ENCODE results near the gene ARID5A.

Gene ARID5A

GRCh38 chr2:96558485-96558884, 21.9 kb downstream of the ARID5A start:
- no peak for DNase-seq

- no peak for DNase-seq
Measured at GRCh38 chr2:96564026-96564425, 27.5 kb downstream of the ARID5A start.

GRCh38 chr2:96564563-96564962, 28.0 kb downstream of the ARID5A start:
- DNase-seq, result no peak

GRCh38 chr2:96565111-96565510, 28.6 kb downstream of the ARID5A start:
- no peak for DNase-seq

GRCh38 chr2:96568094-96568493, 31.5 kb downstream of the ARID5A start:
- no peak for DNase-seq

- no peak for DNase-seq
Measured at GRCh38 chr2:96574364-96574763, 37.8 kb downstream of the ARID5A start.

GRCh38 chr2:96575785-96576456, 39.4 kb downstream of the ARID5A start:
- no peak for DNase-seq

GRCh38 chr2:96577501-96577900, 40.9 kb downstream of the ARID5A start:
- DNase-seq, result no peak

GRCh38 chr2:96578731-96579130, 42.2 kb downstream of the ARID5A start:
- DNase-seq, result no peak

GRCh38 chr2:96579422-96579821, 42.9 kb downstream of the ARID5A start:
- no peak for DNase-seq

- no peak for DNase-seq
Measured at GRCh38 chr2:96580771-96581170, 44.2 kb downstream of the ARID5A start.

- no peak for DNase-seq
Measured at GRCh38 chr2:96584017-96584416, 47.5 kb downstream of the ARID5A start.

- no peak for DNase-seq
Measured at GRCh38 chr2:96587843-96588242, 51.3 kb downstream of the ARID5A start.

GRCh38 chr2:96591054-96591453, 54.5 kb downstream of the ARID5A start:
- no peak for DNase-seq

- no peak for DNase-seq
Measured at GRCh38 chr2:96591494-96591893, 54.9 kb downstream of the ARID5A start.

- no peak for DNase-seq
Measured at GRCh38 chr2:96594282-96594681, 57.7 kb downstream of the ARID5A start.

- DNase-seq, result no peak
Measured at GRCh38 chr2:96594691-96595152, 58.2 kb downstream of the ARID5A start.

- DNase-seq, result no peak
Measured at GRCh38 chr2:96596596-96596995, 60.0 kb downstream of the ARID5A start.

- DNase-seq, result no peak
Measured at GRCh38 chr2:96599941-96600340, 63.4 kb downstream of the ARID5A start.

GRCh38 chr2:96601382-96602292, 65.1 kb downstream of the ARID5A start:
- no peak for DNase-seq
